Measurements from ENCODE around the gene IFITM10.
"Not testable (repeated sequence)": the region's sequence is repeated elsewhere in the genome, so short reads cannot be mapped to it uniquely, and the experiment has no call there.

GRCh38 chr11:1684886-1685874 is 65.2 kb downstream of the IFITM10 start:
- TF ChIP-seq CTCF (IDR thresholded peaks at IDR 0.05; ENCODE audit: insufficient read depth, low read length, poor library complexity, severe bottlenecking); EZH2phosphoT487 (conservative IDR thresholded peaks at IDR 0.05; ENCODE audit: low read length): not testable (repeated sequence)
